ENCODE results near the gene CCP110.

DNA sequence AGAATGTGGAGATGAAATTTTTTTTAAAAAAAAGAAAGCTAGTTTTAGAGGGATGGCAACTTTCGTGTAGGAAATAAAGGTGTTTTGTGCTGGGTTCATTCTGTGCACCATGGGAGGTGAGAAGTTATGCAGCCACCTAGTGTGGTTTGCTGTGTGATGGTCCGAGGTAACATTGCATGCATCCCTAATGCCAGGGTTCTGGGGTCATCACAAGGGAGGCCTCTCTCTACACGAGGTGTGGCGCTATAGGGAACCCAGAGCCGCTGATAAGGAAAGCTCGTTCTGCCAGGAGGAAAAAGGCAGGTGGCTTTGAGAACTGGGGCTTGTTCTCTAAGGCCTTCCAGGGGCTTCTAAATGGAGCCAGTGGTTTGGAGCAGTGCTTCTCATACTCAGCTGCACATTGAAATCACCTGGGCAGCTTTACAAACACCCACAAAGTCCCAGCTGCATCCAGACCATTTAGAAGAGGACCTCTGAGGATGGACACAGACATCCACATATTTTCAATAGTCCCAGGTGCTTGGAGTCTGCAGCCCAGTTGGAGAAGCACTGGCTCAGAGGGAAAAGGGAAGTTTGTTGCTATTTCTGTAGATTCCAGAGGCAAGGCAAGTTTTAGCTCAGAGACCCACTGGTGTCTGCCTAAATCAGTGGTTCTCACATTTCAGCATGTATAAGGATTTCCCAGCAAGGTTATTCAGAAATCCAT, 75.2 kb downstream of the CCP110 start:
- no peak for TF ChIP-seq EZH2 (IDR thresholded peaks at IDR 0.05)
- no peak for TF ChIP-seq POLR2AphosphoS5 (IDR thresholded peaks at IDR 0.05; ENCODE audit: borderline replicate concordance, low read depth, low read length)
